CD14-positive monocyte (primary cell): Measurements from ENCODE around the gene SMYD3. TPM values are rescaled to one million over a fixed set of nuclear protein-coding genes. Genes with fewer than 3 reads are reported as not detected.

Experiments used
- DNase-seq, 3 donors: peaks; one replicate each; pipeline ENCODE4 v3.0.0-alpha.2; 2011 to 2022
- H2AFZ ChIP-seq: 2 replicates; pipeline ENCODE4 v1.6.0; 2012; ENCODE audit warnings: mild to moderate bottlenecking, low read depth, low read length, inconsistent platforms; ENCODE audit not compliant: insufficient read depth, poor library complexity, severe bottlenecking
- H3K27ac ChIP-seq, 2 donors: 1 replicate in 1 of 2; 2 replicates in 1 of 2; pipeline ENCODE4 v1.5.1; 2012 to 2013; ENCODE audit warnings: low read length in 2 of 2, control low read depth in 1 of 2, inconsistent platforms in 1 of 2, low read depth in 1 of 2, mild to moderate bottlenecking in 1 of 2
- H3K27me3 ChIP-seq, 2 donors: one replicate each; pipeline versions ENCODE4 v1.6.0 to v1.6.1; 2011 to 2013; ENCODE audit warnings: low read length in 2 of 2; ENCODE audit not compliant: control insufficient read depth in 2 of 2, insufficient read depth in 2 of 2
- H3K36me3 ChIP-seq, 2 donors: replicated peaks in 1 of 2; 1 replicate in 1 of 2; 2 replicates in 1 of 2; pipeline versions ENCODE4 v1.5.1 to v1.6.1; 2012 to 2013; ENCODE audit warnings: low read length in 2 of 2, control low read depth in 1 of 2, inconsistent platforms in 1 of 2, mild to moderate bottlenecking in 1 of 2; ENCODE audit not compliant: insufficient read depth in 2 of 2, control insufficient read depth in 1 of 2
- H3K4me1 ChIP-seq, 2 donors: 1 replicate in 1 of 2; 2 replicates in 1 of 2; pipeline versions ENCODE4 v1.5.1 to v1.6.1; 2012 to 2013; ENCODE audit warnings: low read length in 2 of 2, control low read depth in 1 of 2, inconsistent platforms in 1 of 2, mild to moderate bottlenecking in 1 of 2, moderate library complexity in 1 of 2; ENCODE audit not compliant: insufficient read depth in 2 of 2, control insufficient read depth in 1 of 2
- H3K4me2 ChIP-seq: replicated peaks from 2 replicates; pipeline ENCODE3; 2012; ENCODE audit warnings: low read length, moderate library complexity, mild to moderate bottlenecking; ENCODE audit not compliant: poor library complexity, severe bottlenecking; ENCODE audit errors: extremely low read depth
- H3K4me3 ChIP-seq, 3 experiments: fragments of 200-600 bp in 1 of 3; sonication (generic) in 1 of 3; replicated peaks in 1 of 3; 1 replicate in 2 of 3; 2 replicates in 1 of 3; pipeline ENCODE4 v1.5.1; 2011 to 2013; ENCODE audit warnings: low read length in 3 of 3, mild to moderate bottlenecking in 3 of 3, control low read depth in 2 of 3, low read depth in 2 of 3, inconsistent platforms in 1 of 3, moderate library complexity in 1 of 3
- H3K79me2 ChIP-seq: 2 replicates; pipeline ENCODE4 v1.6.0; 2012; ENCODE audit warnings: mild to moderate bottlenecking, control low read depth, inconsistent platforms, low read length, moderate library complexity; ENCODE audit not compliant: insufficient read depth
- H3K9ac ChIP-seq: 2 replicates; pipeline ENCODE4 v1.6.0; 2017; ENCODE audit warnings: low read length, mild to moderate bottlenecking; ENCODE audit not compliant: insufficient read depth, poor library complexity, severe bottlenecking
- H3K9me3 ChIP-seq, 2 donors: replicated peaks in 1 of 2; 1 replicate in 1 of 2; 2 replicates in 1 of 2; pipeline versions ENCODE4 v1.5.1 to v1.6.1; 2012 to 2013; ENCODE audit warnings: low read length in 2 of 2, control low read depth in 1 of 2; ENCODE audit not compliant: control insufficient read depth in 1 of 2, insufficient read depth in 1 of 2
- H4K20me1 ChIP-seq: 2 replicates; pipeline ENCODE4 v1.6.0; 2012; ENCODE audit warnings: mild to moderate bottlenecking, low read length, control low read depth, moderate library complexity; ENCODE audit not compliant: insufficient read depth
- H3K27ac Mint-ChIP-seq, 7 donors: one replicate each; pipeline ENCODE4 v1.8.0; 2020; ENCODE audit warnings: mild to moderate bottlenecking in 7 of 7, mixed read lengths in 7 of 7, moderate library complexity in 6 of 7, inconsistent platforms in 2 of 7
- H3K27me3 Mint-ChIP-seq, 3 donors: one replicate each; pipeline ENCODE4 v1.8.0; 2021 to 2022; ENCODE audit warnings: low read depth in 3 of 3, mild to moderate bottlenecking in 3 of 3, mixed read lengths in 3 of 3, moderate library complexity in 3 of 3, inconsistent platforms in 1 of 3
- H3K36me3 Mint-ChIP-seq, 2 donors: one replicate each; pipeline ENCODE4 v1.8.0; 2020; ENCODE audit warnings: mixed read lengths in 2 of 2, inconsistent platforms in 1 of 2, mild to moderate bottlenecking in 1 of 2
- H3K4me1 Mint-ChIP-seq: one replicate; pipeline ENCODE4 v1.8.0; 2020; ENCODE audit warnings: mild to moderate bottlenecking, mixed read lengths
- H3K4me3 Mint-ChIP-seq, 2 donors: one replicate each; pipeline ENCODE4 v1.8.0; 2020; ENCODE audit warnings: mild to moderate bottlenecking in 2 of 2, mixed read lengths in 2 of 2, moderate library complexity in 1 of 2
- H3K9me3 Mint-ChIP-seq, 7 donors: one replicate each; pipeline ENCODE4 v1.8.0; 2020 to 2022; ENCODE audit warnings: mixed read lengths in 7 of 7, mild to moderate bottlenecking in 6 of 7, moderate library complexity in 6 of 7, inconsistent platforms in 2 of 7
- CTCF ChIP-seq: fragments of 200-600 bp; IDR thresholded peaks from one replicate; pipeline ENCODE4 v1.8.0; 2022; ENCODE audit warnings: antibody characterized with exemption, mild to moderate bottlenecking
- WGBS: methylation state at CpG from one replicate; pipeline ENCODE4 v1.1.5; 2013; ENCODE audit warnings: missing lambda C conversion rate; ENCODE audit not compliant: insufficient coverage; 5-methylcytosine and 5-hydroxymethylcytosine counted together
- intact Hi-C, 2 donors: fragments of 100-400 bp; cut with micrococcal nuclease; formaldehyde crosslinking; loops; one replicate each; pipeline versions ENCODE4 v1.15.0 to v1.15.1; 2023
- polyA plus RNA-seq, 3 donors: library from polyadenylated mRNA; depleted of rRNA in 1 of 3; unstranded in 2 of 3; stranded (reverse) in 1 of 3; fragments of 300-500 nt in 2 of 3; fragments of >200 nt in 1 of 3; fragmentation: Illumina TruSeq in 2 of 3; gene quantifications; 1 replicate in 2 of 3; 2 replicates in 1 of 3; pipeline ENCODE4 v1.2.3, GENCODE V29; 2012 to 2021

Gene SMYD3
- polyA plus RNA-seq, 3 donors = 2.7 to 8.4 (median 4.0) TPM

GRCh38 chr1:245983294-245983967, 523.6 kb downstream of the SMYD3 start:
- Histone ChIP-seq H3K4me1 (no peaks in the 10 kb centered on the region), H3K9ac (no peak overlapping the region), H3K27ac (no peak overlapping the region), H3K36me3 (no peaks in the 10 kb centered on the region), H3K27me3 (no peaks in the 10 kb centered on the region), H3K79me2 (no peaks in the 10 kb centered on the region), H3K4me3 (no peak overlapping the region), H3K9me3 (no peaks in the 10 kb centered on the region), H4K20me1 (no peaks in the 10 kb centered on the region), H2AFZ (no peak overlapping the region), H3K4me2 (no peak overlapping the region)
- H3K4me3 Mint-ChIP-seq = no peak overlapping the region
- TF ChIP-seq CTCF = no peak
- WGBS = 100% methylated on average over 1 of the region's 7 CpGs
- H3K9me3 Mint-ChIP-seq = peaks cover 0 to under 1% (median 0%) of the 10 kb centered on the region in 7 donors
- H3K4me1 Mint-ChIP-seq = no peaks in the 10 kb centered on the region
- intact Hi-C loops = no loop called here
- peaks cover 0 to 1% (median 0%) of the 10 kb centered on the region in 3 donors for H3K27me3 Mint-ChIP-seq
- no peak for DNase-seq
- no peaks in the 10 kb centered on the region for H3K36me3 Mint-ChIP-seq
- H3K27ac Mint-ChIP-seq = no peak overlapping the region

DNA sequence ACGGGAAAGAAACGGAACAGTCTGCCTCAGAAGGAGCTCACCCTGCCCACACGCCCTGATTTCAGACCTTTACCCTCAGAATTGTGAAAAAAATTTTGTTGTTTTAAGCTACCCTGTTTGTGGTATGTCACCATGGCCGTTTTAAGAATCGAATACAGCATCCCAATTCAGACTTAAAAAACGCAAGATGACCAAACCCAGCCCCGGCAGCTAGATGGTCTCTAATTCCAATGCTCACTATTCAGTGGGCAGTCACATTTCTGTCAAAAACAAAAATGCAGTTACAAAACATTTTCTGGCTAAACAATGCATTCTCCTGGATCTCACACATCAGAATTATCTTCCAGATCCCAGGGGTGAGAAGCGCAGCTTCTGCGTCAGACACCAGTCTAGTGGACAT, 527.5 kb downstream of the SMYD3 start:
- no peak overlapping the region for H3K4me2 ChIP-seq
- no peaks in the 10 kb centered on the region for H3K4me1 Mint-ChIP-seq
- no peak overlapping the region for H3K9ac ChIP-seq
- 53% methylated on average over 4 of the region's 9 CpGs for whole genome bisulfite sequencing
- H3K27ac Mint-ChIP-seq = no peak overlapping the region
- peaks cover 0 to 2% (median 0%) of the 10 kb centered on the region in 3 donors for H3K27me3 Mint-ChIP-seq
- no peak overlapping the region for H2AFZ ChIP-seq
- no peak for DNase-seq
- no peak overlapping the region for H3K4me3 ChIP-seq
- H3K36me3 Mint-ChIP-seq = no peaks in the 10 kb centered on the region
- H3K4me3 Mint-ChIP-seq = no peak overlapping the region
- no peaks in the 10 kb centered on the region for H4K20me1 ChIP-seq
- peaks cover 0 to 2% of the 10 kb centered on the region in 2 donors for H3K9me3 ChIP-seq
- H3K4me1 ChIP-seq = no peaks in the 10 kb centered on the region
- no peaks in the 10 kb centered on the region for H3K36me3 ChIP-seq
- H3K27me3 ChIP-seq = no peaks in the 10 kb centered on the region
- TF ChIP-seq CTCF = no peak
- peaks cover 0 to 2% (median 0%) of the 10 kb centered on the region in 7 donors for H3K9me3 Mint-ChIP-seq
- no peak overlapping the region for H3K27ac ChIP-seq
- no peaks in the 10 kb centered on the region for H3K79me2 ChIP-seq
- intact Hi-C loops = no loop called here
